NCI-H2196 (cell line): ENCODE measurements around the gene BAHD1.

Experiments
- DNase-seq: peaks from one replicate; lab custom pipeline; 2025; ENCODE audit not compliant: unreplicated experiment; lab: John Stamatoyannopoulos, UW

Gene BAHD1

DNA sequence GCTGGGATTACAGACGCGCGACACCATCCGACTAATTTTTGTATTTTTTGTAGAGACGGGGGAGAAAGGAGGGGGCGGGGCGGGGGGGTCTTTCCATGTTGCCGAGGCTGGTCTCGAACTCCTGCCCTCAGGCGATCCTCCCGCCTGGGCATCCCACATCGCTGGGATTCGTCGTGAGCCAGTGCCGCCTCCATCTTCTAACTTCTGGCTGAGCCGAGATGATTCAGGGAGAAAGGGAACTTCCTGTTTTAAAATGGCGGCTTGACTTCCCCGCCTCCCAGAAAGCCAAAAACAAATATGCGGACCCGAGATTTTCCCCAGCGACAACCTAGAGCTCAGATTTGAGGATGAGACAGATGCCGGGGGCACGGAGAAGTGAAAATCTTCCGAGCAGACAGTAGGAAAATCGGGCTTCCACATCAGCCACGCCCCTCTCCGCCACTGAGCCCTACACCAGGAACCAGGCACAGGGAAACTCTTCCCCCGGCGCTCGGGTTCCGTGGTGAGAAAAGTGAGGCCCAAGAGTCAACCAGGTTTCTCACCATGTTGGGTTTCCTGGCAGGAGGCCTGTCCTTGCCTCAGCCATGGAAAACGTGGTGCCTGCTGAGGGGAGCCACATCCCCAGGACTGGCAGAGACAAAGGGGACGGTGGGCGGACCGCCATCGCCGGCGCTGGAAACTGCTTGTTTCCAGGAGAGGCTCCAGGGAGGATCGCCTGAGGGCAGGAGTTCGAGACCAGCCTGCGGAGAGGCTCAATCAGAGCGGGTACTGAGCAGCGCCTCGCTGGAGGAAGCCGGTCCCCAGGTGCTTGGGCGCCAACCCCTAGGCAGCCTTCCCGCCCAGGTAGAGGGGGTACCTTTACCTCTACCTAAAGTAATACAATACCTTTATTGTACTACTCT, 48.8 kb downstream of the BAHD1 start:
- DNase-seq: no peak

- DNase-seq: no peak
Observed at GRCh38 chr15:40493089-40493840, 52.5 kb downstream of the BAHD1 start.

DNA sequence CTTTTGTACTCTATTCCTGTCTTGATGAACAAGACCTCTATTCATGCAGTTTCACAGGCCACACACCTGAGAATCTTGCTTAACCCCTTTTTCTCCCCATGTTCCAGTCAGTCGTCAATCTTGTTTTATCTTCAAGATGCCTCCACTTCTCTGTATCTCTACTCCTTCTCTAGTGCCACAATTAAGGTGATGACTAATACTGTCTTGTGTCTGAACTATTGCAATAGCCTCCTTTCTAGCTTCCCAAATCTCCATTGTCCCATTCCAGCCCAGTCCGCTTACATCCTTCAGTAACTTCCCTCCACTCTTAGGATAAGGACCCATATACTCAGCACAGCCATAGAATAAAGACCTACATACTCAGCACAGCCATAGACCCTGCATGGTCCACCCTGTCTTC, 54.8 kb downstream of the BAHD1 start:
- DNase-seq: no peak

DNA sequence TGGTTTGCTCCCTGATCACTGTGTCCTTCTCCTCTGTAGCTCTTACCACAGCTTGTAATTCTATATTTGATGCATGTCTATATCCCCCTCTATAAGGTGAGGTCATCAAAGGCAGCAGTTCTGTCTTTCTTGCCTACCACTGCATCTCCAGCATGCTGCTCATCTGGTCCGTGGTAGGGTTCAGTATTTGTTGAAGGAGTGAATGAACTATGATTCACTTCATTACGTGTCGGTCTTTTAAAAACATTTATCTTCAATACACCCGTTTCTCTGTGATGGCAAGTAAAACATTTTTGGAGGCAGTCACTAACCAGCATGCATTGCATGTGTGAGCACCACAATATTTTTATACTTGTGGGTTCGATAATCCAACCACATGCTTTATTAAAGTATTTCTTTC, 57.7 kb downstream of the BAHD1 start:
- no peak for DNase-seq

GRCh38 chr15:40498891-40499290, 58.1 kb downstream of the BAHD1 start:
- DNase-seq: no peak

DNA sequence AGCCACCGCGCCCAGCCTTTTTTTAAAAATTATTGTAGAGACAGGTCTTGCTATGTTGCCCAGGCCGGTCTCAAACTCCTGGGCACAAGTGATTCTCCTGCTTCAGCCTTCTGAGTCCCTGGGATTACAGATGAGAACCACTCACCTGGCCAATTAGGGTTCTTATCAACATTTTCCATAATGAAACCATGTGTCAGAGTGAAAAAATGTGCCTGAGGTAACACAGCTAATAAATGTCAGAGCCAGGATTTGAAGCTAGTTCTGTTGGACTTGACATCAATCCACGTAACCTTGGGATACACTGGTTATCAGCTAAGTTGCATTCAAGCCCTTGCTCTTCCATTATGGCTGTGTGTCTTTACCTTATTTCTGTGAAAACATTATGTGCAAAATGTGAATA, 59.2 kb downstream of the BAHD1 start:
- no peak for DNase-seq

DNA sequence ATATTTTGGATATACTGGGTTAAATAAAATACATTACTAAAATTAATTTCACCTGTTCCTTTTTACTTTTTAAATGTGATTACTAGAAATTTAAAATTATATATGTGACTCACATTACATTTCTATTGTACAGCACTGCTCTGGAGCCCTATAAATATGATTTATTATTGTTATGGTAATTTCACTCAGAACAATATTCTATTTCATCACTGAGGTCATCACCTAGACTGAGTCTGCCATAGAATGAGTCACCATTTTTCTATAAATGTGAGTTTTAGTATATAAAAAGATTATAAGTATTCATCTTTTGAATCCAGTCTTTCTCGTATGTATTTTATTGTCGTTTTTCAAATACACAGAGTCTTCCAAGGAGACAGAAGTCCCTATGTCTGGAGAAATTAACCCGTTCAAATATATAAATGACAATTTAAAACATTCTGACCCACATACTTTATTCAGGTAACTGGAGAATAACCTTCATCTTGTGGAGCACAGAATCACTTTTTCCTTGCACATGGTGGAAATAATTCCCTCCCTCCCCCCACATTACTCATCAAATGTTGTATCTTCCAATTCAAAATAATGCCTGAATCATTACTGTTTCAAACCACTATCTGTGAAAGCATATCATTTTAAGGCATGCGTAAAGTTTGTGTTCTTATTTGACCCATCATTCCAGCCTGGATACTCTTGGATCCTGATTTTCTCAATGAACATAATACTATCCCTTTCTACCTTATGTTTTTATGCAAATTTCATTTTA, 60.0 kb downstream of the BAHD1 start:
- DNase-seq: no peak

DNA sequence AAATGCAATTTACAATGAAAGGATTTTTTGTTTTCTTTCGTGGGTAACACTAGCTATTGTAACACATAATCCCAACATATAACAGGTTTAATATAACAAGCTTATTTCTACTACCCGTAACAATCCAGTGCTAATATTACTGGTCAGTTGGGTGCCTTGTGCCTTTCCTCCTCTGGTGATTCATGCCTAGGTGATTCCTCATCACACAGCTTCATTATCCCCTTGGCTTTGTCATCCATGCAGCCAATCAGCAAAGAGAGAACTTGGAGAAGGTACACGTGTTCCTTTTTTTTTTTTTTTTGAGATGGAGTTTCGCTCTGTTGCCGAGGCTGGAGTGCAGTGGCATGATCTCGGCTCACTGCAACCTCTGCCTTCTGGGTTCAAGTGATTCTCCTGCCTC, 60.7 kb downstream of the BAHD1 start:
- DNase-seq: no peak

DNA sequence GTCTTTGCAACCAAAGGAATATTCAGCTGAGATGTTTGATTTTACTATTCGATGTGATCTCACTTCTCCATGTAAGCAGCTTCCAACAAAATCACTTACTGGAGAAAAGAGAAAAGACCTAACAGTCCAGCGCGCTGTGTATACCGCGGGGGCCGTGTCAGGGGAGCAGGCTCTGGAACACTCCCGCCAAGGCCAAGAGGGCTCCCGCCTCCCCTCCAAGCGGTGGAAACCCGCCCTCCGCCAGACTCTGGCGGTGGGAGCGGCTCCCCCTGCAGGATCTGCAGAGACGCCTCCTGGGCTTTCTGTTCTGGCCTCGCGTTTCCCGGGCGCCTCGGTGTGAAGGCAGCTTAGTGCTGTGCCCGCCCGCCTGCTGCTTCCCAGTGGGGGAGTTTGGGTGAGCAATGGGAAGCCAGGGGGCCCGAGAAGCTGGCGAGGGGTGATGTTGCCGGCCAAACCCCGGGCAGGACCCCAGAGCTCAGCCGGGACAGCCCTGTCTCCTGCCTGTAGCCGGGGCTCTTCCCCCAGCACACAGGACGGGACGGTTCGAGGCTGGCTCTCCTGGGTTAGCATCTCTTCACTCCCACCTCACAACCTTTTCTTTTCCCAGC, 66.3 kb downstream of the BAHD1 start:
- DNase-seq: no peak

GRCh38 chr15:40508216-40508615, 67.5 kb downstream of the BAHD1 start:
- no peak for DNase-seq

DNA sequence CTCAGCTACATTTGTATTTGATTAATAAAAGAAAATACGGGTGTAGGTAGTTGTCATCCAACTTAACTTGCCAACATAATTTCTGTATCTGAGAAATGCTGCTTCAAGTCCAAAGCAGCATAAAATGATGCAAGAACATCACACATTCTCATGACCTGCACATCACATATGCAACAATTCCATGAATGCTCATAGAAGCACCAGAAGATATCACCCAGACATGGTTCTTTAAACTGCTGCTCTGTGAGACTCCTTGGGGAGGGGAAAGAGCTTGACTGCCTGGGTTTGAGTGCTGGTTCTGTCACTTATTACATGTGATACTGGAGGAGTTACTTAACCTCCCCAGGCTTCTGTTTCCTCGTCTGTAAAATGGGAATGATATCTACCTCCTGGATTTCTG, 69.4 kb downstream of the BAHD1 start:
- DNase-seq: no peak

DNA sequence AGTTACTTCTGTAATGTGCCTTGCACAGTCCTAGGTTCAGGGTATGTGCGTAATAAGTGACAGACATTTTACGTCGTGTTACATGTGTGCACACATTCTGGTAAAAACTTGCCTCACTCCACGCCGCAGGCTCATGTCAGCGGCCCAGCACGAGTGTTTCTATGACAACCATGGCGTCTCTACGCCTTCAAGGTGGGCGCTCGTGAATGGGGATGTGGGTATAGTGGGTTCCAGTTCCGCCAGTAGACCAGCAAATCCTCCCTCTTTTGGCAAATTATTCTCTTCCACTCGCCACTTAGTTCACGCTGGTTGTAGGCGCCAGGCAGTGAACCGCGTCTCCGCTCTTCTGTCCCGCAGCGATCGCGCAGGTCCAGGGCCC, 70.3 kb downstream of the BAHD1 start:
- no peak for DNase-seq

DNA sequence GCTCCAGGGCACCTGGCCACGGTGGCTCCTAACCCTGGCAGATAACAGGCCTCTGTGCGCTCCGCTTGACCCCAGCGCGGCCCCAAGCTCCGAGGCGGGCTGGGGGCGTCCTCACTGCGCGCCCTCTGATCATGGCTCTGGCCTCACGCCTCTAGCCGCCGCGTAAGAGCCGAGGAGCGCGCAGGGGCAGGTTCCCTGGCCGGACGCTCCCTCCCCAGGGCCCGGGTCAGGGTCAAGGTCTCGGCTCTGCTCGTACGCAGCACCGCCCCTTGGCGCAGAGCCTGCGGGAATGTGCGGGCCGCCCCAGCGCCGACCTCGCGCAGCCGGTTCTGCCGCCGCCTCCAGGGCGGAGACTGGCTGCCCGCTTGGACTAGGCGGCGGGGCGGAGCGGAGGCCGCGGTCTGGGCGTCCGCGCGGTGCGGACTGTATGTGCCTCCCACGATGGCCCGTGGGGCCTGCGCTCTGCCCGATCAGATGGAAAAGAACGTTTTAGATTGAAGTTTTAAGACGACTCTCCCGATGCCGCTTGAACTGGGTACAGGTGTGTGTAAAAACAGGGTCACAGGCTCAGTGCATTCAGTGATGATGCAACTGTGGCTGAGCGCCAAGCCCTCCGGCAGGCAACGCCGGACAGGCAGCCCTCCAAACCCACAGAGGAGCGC, 70.8 kb downstream of the BAHD1 start:
- DNase-seq: no peak

- no peak for DNase-seq
Observed at GRCh38 chr15:40512440-40512839, 71.7 kb downstream of the BAHD1 start.

DNA sequence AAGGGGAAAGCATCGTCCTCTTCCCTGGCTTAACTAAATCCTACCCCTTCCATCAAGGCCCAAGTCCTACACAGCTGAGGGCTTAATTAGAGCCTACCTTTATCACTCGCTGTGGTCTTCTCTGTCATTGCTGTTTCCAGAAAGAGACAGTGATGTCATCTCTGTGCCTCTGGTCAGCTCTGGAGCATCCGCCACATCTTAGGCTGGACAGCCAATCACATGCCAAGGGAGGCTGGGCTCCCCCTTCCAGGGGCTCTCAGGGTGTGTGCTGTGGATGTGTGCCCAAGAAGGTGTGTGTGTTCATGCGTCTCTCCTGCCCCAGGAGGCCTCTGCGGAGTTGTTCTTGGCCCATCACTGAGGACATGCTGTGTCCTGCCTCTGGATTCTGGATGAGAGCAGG, 72.9 kb downstream of the BAHD1 start:
- DNase-seq: no peak

DNA sequence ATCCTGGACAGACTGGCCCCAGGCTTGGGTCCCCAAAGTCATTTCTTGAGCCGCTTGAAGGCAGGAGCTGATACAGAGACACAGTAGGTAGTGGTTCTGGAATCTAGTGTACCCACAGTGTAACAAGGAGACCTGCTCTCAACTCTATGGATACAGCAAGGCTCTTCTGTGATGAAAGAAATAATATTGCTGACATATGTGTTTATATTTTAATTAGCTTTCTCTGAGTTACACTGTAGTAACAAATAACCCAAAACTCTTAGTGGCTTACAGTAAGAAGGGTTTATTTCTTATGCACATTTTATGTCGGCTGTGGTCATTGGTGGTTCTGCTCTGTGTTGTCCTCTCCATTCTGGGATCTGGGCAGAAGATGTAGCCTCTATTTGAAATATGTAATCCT, 75.6 kb downstream of the BAHD1 start:
- no peak for DNase-seq
